Common myeloid progenitor, CD34-positive (primary cell): Measurements from ENCODE around the gene TARDBP.
"Not testable (repeated sequence)": the region's sequence is repeated elsewhere in the genome, so short reads cannot be mapped to it uniquely, and the experiment has no call there.

Source experiments
- CTCF ChIA-PET: fragments of 350-600 bp; sonication (Branson Sonifier 250); formaldehyde crosslinking; loops from one replicate; lab custom pipeline; 2021; ENCODE audit warnings: antibody characterized with exemption; lab: Charles Lee
- POLR2A ChIA-PET: fragments of 350-600 bp; sonication (Branson Sonifier 250); formaldehyde crosslinking; loops from one replicate; lab custom pipeline; 2021; ENCODE audit warnings: antibody characterized with exemption; lab: Charles Lee
- DNase-seq, 3 donors: peaks; one replicate each; pipeline versions ENCODE4 v3.0.0 to v3.0.0-alpha.2; 2013
- H3K27ac ChIP-seq, 2 experiments: 1 replicate in 1 of 2; 2 replicates in 1 of 2; pipeline ENCODE4 v1.7.0; 2013; ENCODE audit warnings: inconsistent platforms in 2 of 2, low read length in 2 of 2, mild to moderate bottlenecking in 2 of 2, low read depth in 1 of 2, moderate library complexity in 1 of 2; ENCODE audit not compliant: severe bottlenecking in 2 of 2, insufficient read depth in 1 of 2, poor library complexity in 1 of 2
- H3K27me3 ChIP-seq, 5 experiments: replicated peaks in 2 of 5; 1 replicate in 3 of 5; 2 replicates in 2 of 5; pipeline versions ENCODE4 v1.6.1 to v1.7.0; 2013; ENCODE audit warnings: low read length in 4 of 5, mild to moderate bottlenecking in 2 of 5, moderate library complexity in 2 of 5, inconsistent platforms in 1 of 5; ENCODE audit not compliant: insufficient read depth in 5 of 5, control insufficient read depth in 4 of 5
- H3K36me3 ChIP-seq, 4 experiments: 1 replicate in 2 of 4; 2 replicates in 2 of 4; pipeline versions ENCODE4 v1.6.1 to v1.7.0; 2013; ENCODE audit warnings: low read length in 3 of 4, control low read depth in 1 of 4, mild to moderate bottlenecking in 1 of 4; ENCODE audit not compliant: control insufficient read depth in 4 of 4, insufficient read depth in 4 of 4
- H3K4me1 ChIP-seq, 4 experiments: 1 replicate in 3 of 4; 2 replicates in 1 of 4; pipeline versions ENCODE4 v1.6.1 to v1.7.1; 2013; ENCODE audit warnings: low read length in 3 of 4, mild to moderate bottlenecking in 3 of 4, control low read depth in 1 of 4, inconsistent platforms in 1 of 4, moderate library complexity in 1 of 4; ENCODE audit not compliant: control insufficient read depth in 4 of 4, insufficient read depth in 4 of 4; ENCODE audit errors: control extremely low read depth in 1 of 4
- H3K4me3 ChIP-seq, 7 experiments: 1 replicate in 4 of 7; 2 replicates in 3 of 7; pipeline versions ENCODE4 v1.5.1 to v1.7.0; 2013; ENCODE audit warnings: mild to moderate bottlenecking in 7 of 7, low read length in 6 of 7, moderate library complexity in 6 of 7, inconsistent platforms in 2 of 7, low read depth in 2 of 7, control low read depth in 1 of 7; ENCODE audit not compliant: insufficient read depth in 4 of 7, control insufficient read depth in 1 of 7; ENCODE audit errors: extremely low read depth in 1 of 7
- H3K9me3 ChIP-seq, 5 experiments: 1 replicate in 4 of 5; 2 replicates in 1 of 5; pipeline versions ENCODE4 v1.6.1 to v1.7.1; 2013; ENCODE audit warnings: low read length in 4 of 5, mild to moderate bottlenecking in 2 of 5, inconsistent platforms in 1 of 5, low read depth in 1 of 5, moderate library complexity in 1 of 5; ENCODE audit not compliant: control insufficient read depth in 4 of 5, insufficient read depth in 2 of 5; ENCODE audit errors: control extremely low read depth in 1 of 5
- WGBS: methylation state at CpG from one replicate; pipeline ENCODE4 v1.1.5; 2013; ENCODE audit not compliant: insufficient coverage; 5-methylcytosine and 5-hydroxymethylcytosine counted together

The TARDBP gene

GRCh38 chr1:11030865-11031264 is 18.4 kb downstream of the TARDBP start:
- DNase-seq: no peak
- H3K4me3 ChIP-seq: no peak overlapping the region
- CTCF ChIA-PET: interaction anchor here (1.1 to 1.8 kb wide), 2 partner anchors 10 to 23 kb away, joined by 3 to 4 read pairs; no protein-coding TSS in a partner anchor
- no peak overlapping the region for H3K27ac ChIP-seq
- H3K36me3 ChIP-seq: peaks cover 6 to 28% (median 13%) of the 10 kb centered on the region in 4 experiments
- POLR2A ChIA-PET: no interaction called here
- no peaks in the 10 kb centered on the region for H3K27me3 ChIP-seq
- 92% methylated on average over 6 of the region's 9 CpGs for WGBS
- no peaks in the 10 kb centered on the region for H3K4me1 ChIP-seq
- no peaks in the 10 kb centered on the region for H3K9me3 ChIP-seq

- Histone ChIP-seq H3K27me3 (no peaks in the 10 kb centered on the region), H3K36me3 (peaks cover 3 to 19% (median 8%) of the 10 kb centered on the region in 4 experiments), H3K4me1 (no peaks in the 10 kb centered on the region), H3K9me3 (no peaks in the 10 kb centered on the region), H3K27ac (no peak overlapping the region), H3K4me3 (no peak overlapping the region)
- WGBS: 100% methylated on average over 4 of the region's 10 CpGs
- no peak for DNase-seq
- ChIA-PET POLR2A (no interaction called here), CTCF (interaction anchor here (0.9 to 1.8 kb wide), 3 partner anchors 11 to 25 kb away, joined by 3 to 4 read pairs (median 4); no protein-coding TSS in a partner anchor)
Measured at GRCh38 chr1:11031624-11032262, 19.3 kb downstream of the TARDBP start.

GRCh38 chr1:11037019-11037739 is 24.7 kb downstream of the TARDBP start:
- H3K4me1 ChIP-seq, H3K27me3 ChIP-seq, H3K4me3 ChIP-seq, DNase-seq, H3K27ac ChIP-seq, H3K36me3 ChIP-seq, H3K9me3 ChIP-seq: not testable (repeated sequence)
- POLR2A ChIA-PET: interaction anchor here (0.6 to 1.5 kb wide), 2 partner anchors 16 to 100 kb away, joined by 3 read pairs; no protein-coding TSS in a partner anchor
- CTCF ChIA-PET: interaction anchor here (0.6 to 2.7 kb wide), 30 partner anchors 9 to 612 kb away, joined by 3 to 26 read pairs (median 4); no protein-coding TSS in a partner anchor
- WGBS: 72% methylated on average over 12 of the region's 18 CpGs

GRCh38 chr1:11037740-11038182 is 25.3 kb downstream of the TARDBP start:
- Histone ChIP-seq H3K36me3 (no peaks in the 10 kb centered on the region), H3K4me3 (no peak overlapping the region), H3K27me3 (peaks cover 0 to 3% (median 0%) of the 10 kb centered on the region in 5 experiments), H3K9me3 (no peaks in the 10 kb centered on the region), H3K4me1 (peaks cover 0 to 2% (median 0%) of the 10 kb centered on the region in 4 experiments), H3K27ac (no peak overlapping the region)
- CTCF ChIA-PET: interaction anchor here (0.6 to 2.7 kb wide), 36 partner anchors 8 to 687 kb away, joined by 3 to 26 read pairs (median 4); no protein-coding TSS in a partner anchor
- POLR2A ChIA-PET: interaction anchor here (0.6 to 1.5 kb wide), 2 partner anchors 17 to 99 kb away, joined by 3 read pairs; no protein-coding TSS in a partner anchor
- DNase-seq: peak; percentile 86 to 95 (median 90)
- WGBS: 2% methylated on average over 7 of the region's 8 CpGs

GRCh38 chr1:11039351-11040104 is 27.1 kb downstream of the TARDBP start:
- no peak for DNase-seq
- ChIA-PET POLR2A (no interaction called here), CTCF (interaction anchor here (2.0 to 2.7 kb wide), 2 partner anchors 10 to 602 kb away, joined by 9 to 11 read pairs; no protein-coding TSS in a partner anchor)
- 85% methylated on average over 2 of the region's 2 CpGs for whole genome bisulfite sequencing
- Histone ChIP-seq H3K36me3 (no peaks in the 10 kb centered on the region), H3K4me1 (peaks cover 0 to 2% (median 0%) of the 10 kb centered on the region in 4 experiments), H3K4me3 (no peak overlapping the region), H3K27ac (no peak overlapping the region), H3K9me3 (no peaks in the 10 kb centered on the region), H3K27me3 (peaks cover 0 to 3% (median 0%) of the 10 kb centered on the region in 5 experiments)

GRCh38 chr1:11040105-11040429 is 27.6 kb downstream of the TARDBP start:
- WGBS: 93% methylated on average over 6 of the region's 7 CpGs
- H3K4me1 ChIP-seq, POLR2A ChIA-PET, H3K27ac ChIP-seq, H3K9me3 ChIP-seq, DNase-seq, H3K36me3 ChIP-seq, H3K27me3 ChIP-seq, H3K4me3 ChIP-seq: not testable (repeated sequence)
- CTCF ChIA-PET: interaction anchor here (0.8 to 1.2 kb wide), 2 partner anchors 17 to 55 kb away, joined by 3 read pairs; no protein-coding TSS in a partner anchor
